Endothelial cell (in vitro differentiated cells): ENCODE results near the gene ZSWIM3. TPM values are rescaled to one million over a fixed set of nuclear protein-coding genes. Genes with fewer than 3 reads are reported as not detected.
"Not testable (repeated sequence)": the region's sequence is repeated elsewhere in the genome, so short reads cannot be mapped to it uniquely, and the experiment has no call there.

Experiments used
- DNase-seq: peaks from one replicate; pipeline ENCODE4 v3.0.0; 2021; ENCODE audit warnings: low spot score
- H3K27ac Mint-ChIP-seq: one replicate; pipeline ENCODE4 v1.8.0; 2021; ENCODE audit warnings: mixed read lengths, inconsistent platforms; ENCODE audit not compliant: unreplicated experiment
- H3K27me3 Mint-ChIP-seq: one replicate; pipeline ENCODE4 v1.8.0; 2021; ENCODE audit warnings: mild to moderate bottlenecking, moderate library complexity, mixed read lengths, inconsistent platforms; ENCODE audit not compliant: unreplicated experiment
- H3K36me3 Mint-ChIP-seq: one replicate; pipeline ENCODE4 v1.8.0; 2021; ENCODE audit warnings: mild to moderate bottlenecking, low read depth, mixed read lengths, inconsistent platforms; ENCODE audit not compliant: unreplicated experiment
- H3K4me1 Mint-ChIP-seq: one replicate; pipeline ENCODE4 v1.8.0; 2021; ENCODE audit warnings: mild to moderate bottlenecking, mixed read lengths, inconsistent platforms; ENCODE audit not compliant: unreplicated experiment
- H3K4me3 Mint-ChIP-seq: one replicate; pipeline ENCODE4 v1.8.0; 2021; ENCODE audit warnings: mild to moderate bottlenecking, mixed read lengths, inconsistent platforms; ENCODE audit not compliant: unreplicated experiment
- H3K9me3 Mint-ChIP-seq: one replicate; pipeline ENCODE4 v1.8.0; 2021; ENCODE audit warnings: mixed read lengths, inconsistent platforms; ENCODE audit not compliant: unreplicated experiment
- CTCF ChIP-seq: fragments of 200-600 bp; sonication (generic); IDR thresholded peaks from one replicate; pipeline ENCODE4 v1.5.0; 2021; ENCODE audit warnings: antibody characterized with exemption; ENCODE audit not compliant: unreplicated experiment
- total RNA-seq: library from RNA; stranded (reverse); fragmentation: NEBNext Ultra II Directional; extraction: Animal tissue kit (Norgen Biotek cat#: 25700); gene quantifications from one replicate; pipeline ENCODE4 v1.2.1, GENCODE V29; 2021; ENCODE audit not compliant: unreplicated experiment

The ZSWIM3 gene
- total RNA-seq, 1 donor from 2014 or later: 6.7 TPM

GRCh38 chr20:45898285-45898684, 40.9 kb downstream of the ZSWIM3 start:
- Mint-ChIP-seq H3K27ac (no peak overlapping the region), H3K9me3 (no peaks in the 10 kb centered on the region), H3K4me1 (no peaks in the 10 kb centered on the region), H3K27me3 (peaks cover 6% of the 10 kb centered on the region), H3K4me3 (no peak overlapping the region), H3K36me3 (peaks cover 20% of the 10 kb centered on the region)
- no peak for DNase-seq
- no peak for TF ChIP-seq CTCF

GRCh38 chr20:45899046-45899835, 41.8 kb downstream of the ZSWIM3 start:
- no peaks in the 10 kb centered on the region for H3K9me3 Mint-ChIP-seq
- no peak overlapping the region for H3K27ac Mint-ChIP-seq
- no peak for TF ChIP-seq CTCF
- no peaks in the 10 kb centered on the region for H3K4me1 Mint-ChIP-seq
- peaks cover 13% of the 10 kb centered on the region for H3K36me3 Mint-ChIP-seq
- H3K4me3 Mint-ChIP-seq: peak overlapping the region; percentile 40
- DNase-seq: no peak
- peaks cover 1% of the 10 kb centered on the region for H3K27me3 Mint-ChIP-seq

DNA sequence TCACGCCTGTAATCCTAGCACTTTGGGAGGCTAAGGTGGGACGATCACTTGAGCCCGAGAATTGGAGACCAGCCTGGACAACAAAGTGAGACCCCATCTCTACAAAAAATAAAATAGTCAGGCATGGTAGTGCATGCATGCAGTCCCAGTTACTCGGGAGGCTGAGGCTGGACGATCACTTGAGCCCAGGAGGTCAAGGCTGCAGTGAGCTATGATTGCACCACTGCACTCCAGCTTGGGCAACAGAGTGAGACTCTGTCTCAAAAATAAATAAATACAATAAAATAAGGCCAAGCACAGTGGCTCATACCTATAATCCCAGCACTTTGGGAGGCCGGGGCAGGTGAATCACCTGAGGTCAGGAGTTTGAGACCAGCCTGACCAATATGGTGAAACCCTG, 43.9 kb downstream of the ZSWIM3 start:
- H3K36me3 Mint-ChIP-seq: peaks cover 17% of the 10 kb centered on the region
- H3K27ac Mint-ChIP-seq, H3K27me3 Mint-ChIP-seq, H3K9me3 Mint-ChIP-seq, DNase-seq, H3K4me3 Mint-ChIP-seq, H3K4me1 Mint-ChIP-seq: not testable (repeated sequence)

DNA sequence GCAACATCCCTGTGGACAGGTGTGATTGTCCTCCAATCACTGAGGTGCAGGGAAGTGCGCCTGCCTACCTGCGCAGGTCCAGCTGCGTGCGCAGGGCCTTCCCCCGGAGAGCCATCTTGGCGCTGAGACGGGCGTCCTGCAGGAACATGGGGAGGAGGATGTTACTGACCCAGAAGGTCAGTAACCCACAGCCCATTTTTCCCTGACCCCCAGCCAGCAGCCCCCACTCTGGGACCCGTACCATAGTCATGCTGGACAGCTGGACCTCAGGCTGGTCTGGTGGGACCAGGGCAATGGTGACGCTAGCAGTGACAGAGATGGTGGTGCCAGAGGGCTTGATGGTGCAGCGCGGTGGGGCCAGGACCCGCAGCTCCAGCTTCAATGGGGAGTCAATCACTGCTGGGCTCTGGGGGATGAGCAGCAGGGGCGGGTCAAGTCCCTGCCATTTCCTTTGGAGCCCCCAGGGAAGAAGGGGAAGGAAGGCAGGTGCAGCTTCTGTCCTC, 44.8 kb downstream of the ZSWIM3 start:
- no peak for TF ChIP-seq CTCF
- DNase-seq: no peak
- H3K27ac Mint-ChIP-seq: no peak overlapping the region
- peaks cover 4% of the 10 kb centered on the region for H3K27me3 Mint-ChIP-seq
- no peaks in the 10 kb centered on the region for H3K9me3 Mint-ChIP-seq
- H3K36me3 Mint-ChIP-seq: peaks cover 19% of the 10 kb centered on the region
- H3K4me3 Mint-ChIP-seq: no peak overlapping the region
- no peaks in the 10 kb centered on the region for H3K4me1 Mint-ChIP-seq

DNA sequence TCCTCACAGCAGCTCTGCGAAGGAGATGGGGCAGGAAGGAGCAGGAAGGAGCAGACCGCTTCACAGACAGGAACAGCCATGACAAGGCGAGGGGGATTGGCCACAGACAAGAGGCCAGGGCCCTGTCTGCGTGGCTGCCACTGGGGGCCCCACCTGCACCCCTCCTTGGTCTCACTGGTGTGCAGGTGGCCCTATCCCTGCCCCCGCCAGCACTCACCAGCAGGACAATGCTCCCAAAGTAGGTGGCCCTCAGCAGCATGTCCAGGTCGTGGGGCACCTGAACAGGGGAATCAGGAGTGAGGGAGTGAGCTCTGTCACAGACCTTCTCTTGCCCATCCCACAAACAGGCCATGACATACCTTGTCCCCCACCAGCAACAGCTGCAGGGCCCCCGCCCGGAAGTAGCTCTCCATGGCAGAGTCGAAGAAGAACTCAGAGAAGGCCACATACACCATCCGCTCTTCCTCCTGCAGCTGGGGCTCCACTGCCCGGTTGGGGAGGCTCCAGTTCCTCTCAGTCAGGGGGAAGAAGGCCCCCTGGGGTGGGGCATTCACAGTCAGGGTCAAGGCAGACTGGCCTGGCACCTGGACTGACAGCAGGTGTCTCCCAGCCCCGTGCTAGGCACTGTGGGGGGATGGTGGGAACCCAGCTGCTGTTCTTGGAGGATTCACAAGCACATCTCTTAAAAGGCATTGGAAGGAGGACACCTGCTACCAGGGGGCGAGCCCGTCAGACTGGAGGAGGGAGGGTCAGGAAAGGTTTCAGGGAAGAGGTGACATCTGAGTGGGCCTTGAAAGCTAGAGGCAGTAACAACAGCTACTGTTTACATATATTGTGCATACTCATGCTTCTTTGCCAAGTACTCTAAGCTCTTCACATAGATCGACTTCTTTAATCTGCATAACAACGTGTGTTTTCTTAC, 47.4 kb downstream of the ZSWIM3 start:
- no peak for TF ChIP-seq CTCF
- Mint-ChIP-seq H3K36me3 (peaks cover 15% of the 10 kb centered on the region), H3K9me3 (no peaks in the 10 kb centered on the region), H3K27me3 (peaks cover 7% of the 10 kb centered on the region), H3K27ac (no peak overlapping the region), H3K4me3 (no peak overlapping the region), H3K4me1 (no peaks in the 10 kb centered on the region)
- no peak for DNase-seq
